GM18858 (cell line): ENCODE results near the gene CYB561D1.

Source experiments
- ATAC-seq: cut with Tn5 transposase; IDR thresholded peaks from one replicate; pipeline ENCODE4 v1.9.1; 2021; ENCODE audit not compliant: unreplicated experiment

The CYB561D1 gene

DNA sequence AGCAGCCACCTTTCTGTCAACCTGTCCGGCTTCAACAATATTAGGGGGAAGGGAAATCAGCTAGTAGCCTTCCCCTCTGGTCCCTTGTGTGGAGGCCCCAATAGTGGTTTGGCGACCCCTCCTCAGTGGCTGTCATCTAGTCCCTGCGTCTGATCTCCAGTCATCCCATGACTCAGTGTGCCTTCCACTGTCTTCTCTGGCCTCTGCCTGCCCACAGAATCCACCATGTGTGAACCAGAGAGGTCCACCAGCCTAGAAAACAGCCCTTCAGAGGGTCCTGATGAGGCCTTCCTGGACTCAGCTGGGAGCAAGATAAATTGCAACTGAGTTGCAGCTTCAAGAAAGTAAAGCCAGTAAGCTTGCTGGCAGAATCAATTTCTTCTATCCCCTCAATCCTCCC, 14.0 kb upstream of the CYB561D1 start:
- no peak for ATAC-seq

DNA sequence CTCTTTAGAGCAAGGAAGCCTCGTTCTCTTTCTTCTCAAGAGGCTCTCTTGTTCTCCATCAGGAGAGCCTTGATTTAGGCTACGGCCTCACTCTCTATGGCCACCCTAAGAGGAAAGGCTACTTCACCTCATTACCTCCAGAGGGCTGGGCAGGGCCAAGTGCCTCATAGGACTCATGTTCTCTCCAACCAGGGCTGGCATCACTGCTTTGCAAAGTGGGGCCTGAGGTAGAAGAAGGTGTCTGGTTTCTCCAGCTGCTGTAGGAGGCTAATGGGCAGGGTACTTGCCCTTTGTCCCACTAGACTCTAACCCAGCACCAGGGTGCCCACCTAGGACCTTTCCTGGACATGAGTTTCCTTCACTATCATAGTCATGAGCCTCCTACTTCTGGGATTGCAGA, 12.2 kb upstream of the CYB561D1 start:
- ATAC-seq, result no peak

DNA sequence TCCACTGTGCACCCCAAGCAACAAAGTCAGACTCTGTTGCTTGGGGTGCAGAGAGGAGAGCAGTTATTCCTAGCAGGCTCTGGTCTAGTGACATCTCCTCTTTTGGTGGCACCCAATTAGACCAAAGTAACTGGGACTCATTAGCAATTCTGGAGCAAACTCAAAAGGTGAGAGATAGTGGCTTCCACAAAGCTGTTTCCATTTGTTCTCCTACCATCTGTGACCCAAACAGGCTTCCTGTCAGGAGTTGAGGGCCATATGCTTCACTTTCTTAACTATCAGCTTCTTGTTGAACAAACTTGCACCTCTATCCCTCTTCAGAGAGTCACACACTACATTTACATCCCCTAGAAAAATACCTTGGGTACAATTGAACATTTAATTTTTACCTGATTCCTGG, 11.7 kb upstream of the CYB561D1 start:
- ATAC-seq, result no peak

DNA sequence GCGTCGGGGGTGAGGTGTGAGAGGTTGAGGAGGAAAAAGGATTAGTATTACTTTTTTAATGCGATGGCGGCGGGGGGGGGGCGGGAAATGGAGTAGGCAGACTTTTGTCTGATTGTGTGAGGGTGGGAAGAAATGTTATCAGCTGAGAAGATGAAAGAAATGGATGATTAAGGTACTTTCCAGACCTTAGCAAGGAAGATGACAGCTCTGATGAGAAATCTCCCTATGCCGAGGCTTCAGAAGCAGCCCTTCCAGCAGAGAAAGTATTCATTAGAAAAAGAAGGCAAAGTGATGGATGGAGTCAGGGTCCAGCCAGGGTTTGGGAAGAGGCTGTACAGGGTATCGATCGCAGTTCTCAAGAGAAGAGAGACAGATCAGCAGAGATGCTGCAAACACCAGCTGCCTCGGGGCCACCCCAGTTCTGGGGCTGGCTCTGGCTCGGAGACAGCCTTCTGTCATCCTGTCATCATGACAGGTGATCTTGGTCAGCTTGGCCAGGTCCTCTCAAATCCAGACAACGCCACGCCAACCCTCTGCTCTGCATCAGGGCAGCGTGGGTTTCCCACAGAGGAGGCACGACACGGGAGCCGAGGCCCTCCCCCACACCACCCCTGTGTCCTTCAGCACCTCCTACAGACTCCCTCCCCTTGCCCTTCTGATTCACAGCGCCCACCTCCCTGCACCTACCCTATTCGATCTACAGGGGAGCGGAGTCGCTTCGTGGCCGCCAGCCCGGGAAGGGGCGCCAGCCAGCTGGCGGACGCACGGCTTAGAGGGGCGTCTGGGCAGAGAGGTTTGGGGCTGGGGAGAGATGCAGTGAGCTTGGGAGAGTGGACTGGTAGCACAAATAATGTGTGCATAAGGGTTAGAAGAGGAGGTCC, 10.9 kb upstream of the CYB561D1 start:
- ATAC-seq, result peak; percentile 13

DNA sequence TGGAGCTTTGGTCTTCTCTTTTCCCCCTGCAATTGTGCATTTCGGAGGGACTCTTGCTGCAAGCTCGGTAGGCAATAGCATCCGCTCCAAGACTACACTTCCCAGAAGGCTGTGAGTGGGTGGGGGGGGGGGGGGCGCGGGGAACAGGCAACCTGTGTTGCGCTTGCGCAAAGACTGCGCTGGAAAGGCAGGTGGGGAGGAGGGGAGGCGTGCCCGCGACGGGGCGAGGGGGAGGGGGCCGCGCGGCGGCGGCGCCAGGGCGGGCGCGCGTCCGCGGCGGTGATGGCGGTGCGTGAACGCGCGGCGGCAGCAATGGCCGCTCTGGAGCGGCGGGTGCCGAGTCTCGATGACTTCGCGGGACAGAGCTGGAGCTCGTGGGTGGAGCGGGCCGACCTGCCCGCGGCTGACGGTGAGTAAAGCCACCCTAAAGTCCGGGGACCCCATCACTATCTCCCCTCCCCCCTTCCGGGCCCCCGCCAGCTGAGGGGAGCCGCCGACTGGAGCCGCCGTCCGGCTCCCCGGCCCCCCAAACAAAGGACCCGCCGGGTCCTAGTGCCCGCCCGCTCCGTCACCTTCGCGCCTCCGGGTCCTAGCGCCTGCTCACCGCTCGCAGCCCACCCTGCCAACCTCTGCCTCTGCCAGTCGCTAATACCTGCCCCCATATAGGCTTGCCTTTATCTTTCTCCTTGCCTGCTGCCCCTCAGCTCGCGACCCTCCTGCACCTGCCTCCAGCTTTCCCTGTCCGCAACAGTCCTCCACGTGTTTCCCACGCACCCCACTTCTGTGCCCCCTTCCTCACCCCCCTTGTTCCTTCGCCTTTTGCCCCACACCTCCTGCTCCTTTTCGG, 10.0 kb upstream of the CYB561D1 start, which contains the start of gene ATXN7L2:
TSS of gene ATXN7L2 (plus strand) at position 234 of the 847 bp plus-strand sequence. CDS start at position 283, 49 bp downstream.
- ATAC-seq, result peak; percentile 47

DNA sequence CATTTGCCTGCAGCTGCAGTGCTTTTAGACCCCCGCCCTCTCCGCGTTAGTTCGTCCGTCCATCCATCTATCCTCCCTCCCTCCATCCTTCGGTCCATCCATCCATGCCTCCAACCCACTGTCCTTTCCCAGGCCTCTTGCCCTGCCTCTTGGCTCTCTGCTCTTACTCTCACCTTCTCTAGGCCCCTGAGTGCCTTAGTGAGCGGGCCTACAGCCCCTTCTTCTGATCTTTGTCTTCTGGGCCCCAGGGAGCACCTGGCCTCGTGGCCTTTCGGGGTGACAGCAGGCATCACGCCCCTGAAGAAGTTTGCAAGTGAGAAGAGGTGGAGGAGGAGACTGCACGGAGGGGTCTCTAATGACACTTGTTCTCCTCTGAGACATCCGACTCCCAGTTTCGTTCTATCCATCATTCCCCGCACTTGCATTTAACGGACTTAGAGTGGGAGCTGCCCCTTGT, 9.3 kb upstream of the CYB561D1 start:
- ATAC-seq, result no peak

DNA sequence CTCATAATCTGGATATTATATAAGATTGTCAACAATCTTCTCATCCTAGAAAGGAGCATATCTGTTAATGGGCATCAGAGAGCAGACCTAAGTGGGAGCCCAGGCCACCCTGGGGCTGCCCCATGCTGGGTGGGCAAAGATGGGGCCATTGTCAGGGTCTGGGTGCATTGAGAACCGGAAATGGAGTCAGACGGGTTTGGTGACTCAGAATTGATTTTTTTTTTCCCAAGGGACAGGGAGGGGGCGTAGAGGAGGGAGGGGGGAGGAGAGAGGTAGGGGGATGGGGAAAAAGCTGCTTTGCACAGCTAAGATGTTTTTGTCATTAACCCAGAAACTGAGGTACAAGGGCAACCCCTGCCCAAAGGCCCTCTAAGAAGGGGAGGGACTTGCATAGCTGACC, 8.9 kb upstream of the CYB561D1 start:
- ATAC-seq, result no peak

DNA sequence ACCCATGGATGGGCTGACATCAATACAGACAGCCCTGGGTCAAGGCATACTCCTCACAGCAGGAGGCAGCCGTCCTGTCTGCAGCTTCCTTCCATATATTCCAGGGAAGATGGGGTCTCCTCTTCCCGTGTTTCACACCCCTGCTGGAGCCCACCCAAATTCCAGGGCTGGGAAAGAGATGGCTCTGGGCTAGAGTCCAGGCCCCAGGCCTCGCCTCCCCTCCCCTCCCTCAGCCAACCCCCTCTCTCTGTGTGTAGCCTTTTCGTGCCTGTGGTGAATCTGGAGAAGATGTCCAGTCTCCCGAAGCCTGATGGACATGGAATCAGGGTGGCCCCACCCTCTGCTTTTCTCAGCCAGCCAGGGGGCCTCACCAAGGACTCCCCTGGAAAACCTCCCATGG, 6.6 kb upstream of the CYB561D1 start:
- ATAC-seq, result no peak

DNA sequence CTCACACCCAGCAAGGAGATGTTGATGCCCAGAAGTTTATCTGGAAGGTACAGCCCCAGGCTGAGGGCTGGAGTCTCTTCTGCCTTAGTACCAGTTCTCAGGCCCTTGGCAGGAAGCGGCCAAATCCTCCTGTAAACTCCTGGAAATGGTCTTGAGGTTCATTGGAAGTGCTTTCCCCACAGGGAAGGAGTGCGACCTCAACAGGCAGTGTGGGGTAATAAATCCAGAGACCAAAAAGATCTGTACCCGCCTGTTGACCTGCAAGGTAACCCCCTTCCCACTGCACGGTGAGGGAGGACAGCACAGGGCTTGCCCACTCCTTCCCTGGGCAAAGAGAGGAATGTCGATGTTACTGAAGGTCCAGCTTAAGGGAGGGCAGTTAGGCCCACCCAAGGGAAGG, 5.7 kb upstream of the CYB561D1 start:
- ATAC-seq, result no peak

DNA sequence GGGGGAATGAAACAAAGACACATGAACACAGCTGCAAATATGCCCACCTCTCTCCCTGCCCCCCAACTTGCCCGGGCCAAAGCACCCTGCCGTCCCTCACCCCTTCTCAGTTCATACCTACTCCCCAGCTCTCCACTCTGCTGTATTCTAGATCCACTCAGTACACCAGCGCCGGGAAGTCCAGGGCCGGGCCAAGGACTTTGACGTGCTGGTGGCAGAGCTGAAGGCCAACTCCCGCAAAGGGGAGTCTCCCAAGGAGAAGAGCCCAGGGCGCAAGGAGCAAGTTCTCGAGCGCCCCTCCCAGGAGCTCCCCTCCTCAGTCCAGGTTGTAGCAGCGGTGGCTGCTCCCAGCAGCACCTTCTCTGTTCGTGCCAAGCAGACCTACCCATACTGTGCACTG, 5.2 kb upstream of the CYB561D1 start:
- no peak for ATAC-seq

DNA sequence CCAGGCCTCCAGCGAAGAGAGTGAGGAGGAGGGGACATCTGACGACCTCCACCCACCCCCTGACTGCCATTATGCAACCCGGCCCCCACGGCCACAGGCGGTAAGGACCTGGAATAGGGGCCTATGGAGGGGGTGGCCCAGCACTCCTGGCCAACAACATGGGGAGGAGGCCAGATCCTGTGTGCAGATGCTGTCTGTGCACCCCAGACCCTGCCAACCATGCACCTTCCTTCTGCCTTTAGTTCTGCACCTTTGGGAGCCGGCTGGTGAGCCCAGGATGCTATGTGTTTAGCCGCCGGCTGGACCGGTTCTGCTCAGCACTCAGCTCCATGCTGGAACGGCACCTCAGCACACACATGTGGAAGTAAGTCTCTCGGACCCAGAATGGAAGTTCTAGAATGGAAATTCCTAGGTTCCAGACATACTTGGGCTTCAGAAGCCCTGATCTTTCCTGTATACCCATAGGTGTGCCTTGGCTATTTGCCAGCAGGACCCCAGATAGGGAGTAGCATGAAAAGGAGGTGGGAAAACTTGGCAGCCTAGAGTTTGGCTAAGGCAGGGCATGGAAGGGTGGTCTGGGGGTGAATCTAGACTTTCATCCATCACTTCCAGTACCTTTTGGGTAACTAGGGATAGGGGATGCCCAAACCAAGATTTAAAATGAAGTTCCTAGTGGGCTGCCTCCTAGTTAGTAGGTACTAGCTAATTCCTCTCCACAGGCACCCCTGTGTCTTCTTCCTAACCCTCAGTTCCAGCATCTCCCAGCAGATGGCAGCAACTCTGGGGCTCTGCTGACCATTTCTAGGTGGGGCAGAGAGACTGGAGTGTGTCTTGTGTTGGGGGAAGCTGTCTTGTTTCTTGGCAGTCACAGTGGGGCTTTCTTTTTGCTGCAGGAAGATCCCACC, 3.6 kb upstream of the CYB561D1 start:
- ATAC-seq, result peak; percentile 32

DNA sequence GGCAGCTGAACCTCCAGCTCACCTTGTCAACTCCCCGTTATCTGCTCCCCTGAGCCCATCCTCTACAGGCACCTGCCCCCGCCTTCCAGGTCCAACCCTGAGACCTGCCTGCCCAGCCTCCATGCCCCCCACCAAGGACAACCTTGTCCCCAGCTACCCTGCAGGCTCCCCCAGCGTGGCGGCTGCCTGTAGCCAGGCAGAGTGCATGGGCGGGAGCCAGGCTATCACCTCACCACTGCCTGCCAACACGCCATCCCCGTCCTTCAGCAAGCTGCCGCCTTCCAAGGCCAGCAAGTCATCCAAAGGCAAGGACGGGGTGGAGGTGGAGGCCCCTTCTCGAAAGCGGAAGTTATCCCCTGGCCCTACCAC, 3.0 kb upstream of the CYB561D1 start:
- no peak for ATAC-seq

DNA sequence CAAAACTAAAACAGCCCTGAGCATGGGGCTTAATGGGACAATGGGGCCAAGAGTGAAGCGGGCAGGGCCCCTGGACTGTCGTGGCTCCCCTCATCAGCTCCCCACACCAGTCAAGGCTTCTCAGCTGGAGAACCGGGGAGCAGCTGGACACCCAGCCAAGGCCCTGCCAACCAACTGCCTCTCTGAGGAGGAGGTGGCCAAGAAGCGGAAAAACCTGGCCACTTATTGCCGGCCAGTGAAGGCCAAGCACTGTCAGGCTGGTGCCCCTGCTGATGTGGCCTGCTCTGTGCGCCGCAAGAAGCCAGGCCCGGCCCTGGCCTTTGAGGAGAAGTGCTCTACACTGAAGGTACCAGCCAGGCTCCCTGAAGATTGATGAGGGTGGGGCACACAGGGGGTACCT, 2.5 kb upstream of the CYB561D1 start:
- no peak for ATAC-seq

DNA sequence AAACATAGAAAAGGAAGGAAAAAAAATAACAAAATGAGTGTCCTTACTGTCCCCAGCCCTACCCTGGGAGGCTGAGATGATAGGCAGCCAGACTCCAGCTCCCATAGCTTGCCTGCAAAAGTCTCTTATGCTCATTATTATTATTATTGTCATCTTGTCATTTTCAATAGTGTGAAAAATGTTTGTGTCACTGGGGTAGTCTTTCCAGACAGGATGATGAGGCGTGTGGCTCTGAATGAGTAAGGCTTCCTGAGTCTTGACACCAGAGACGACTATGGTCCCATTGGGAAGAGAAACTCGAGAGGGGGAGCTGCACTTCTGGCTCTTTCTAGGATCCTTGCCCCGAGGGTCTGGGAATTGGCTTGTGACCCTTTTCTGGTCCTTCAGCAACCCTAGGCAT, 1.1 kb upstream of the CYB561D1 start:
- ATAC-seq, result no peak

DNA sequence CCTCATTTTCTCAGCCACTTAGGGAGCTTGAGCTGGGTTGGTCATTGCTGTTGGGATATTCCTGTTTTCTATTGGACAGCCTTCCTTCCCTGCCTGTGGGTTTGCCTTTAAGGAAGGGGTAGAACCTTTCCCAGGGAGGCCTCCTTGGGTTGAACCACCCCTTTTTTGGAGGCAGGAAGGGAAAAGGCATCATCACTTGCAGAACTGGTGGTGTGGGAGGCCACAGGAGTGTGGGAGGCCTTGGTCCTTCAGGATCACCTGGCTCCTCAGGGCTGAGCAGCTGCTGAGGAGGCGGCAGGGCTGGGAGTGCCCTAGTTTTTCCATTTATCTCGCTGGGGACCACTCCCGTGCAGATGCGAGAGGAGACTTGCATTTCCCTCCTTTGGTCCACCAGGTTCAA, 667 bp upstream of the CYB561D1 start:
- no peak for ATAC-seq

DNA sequence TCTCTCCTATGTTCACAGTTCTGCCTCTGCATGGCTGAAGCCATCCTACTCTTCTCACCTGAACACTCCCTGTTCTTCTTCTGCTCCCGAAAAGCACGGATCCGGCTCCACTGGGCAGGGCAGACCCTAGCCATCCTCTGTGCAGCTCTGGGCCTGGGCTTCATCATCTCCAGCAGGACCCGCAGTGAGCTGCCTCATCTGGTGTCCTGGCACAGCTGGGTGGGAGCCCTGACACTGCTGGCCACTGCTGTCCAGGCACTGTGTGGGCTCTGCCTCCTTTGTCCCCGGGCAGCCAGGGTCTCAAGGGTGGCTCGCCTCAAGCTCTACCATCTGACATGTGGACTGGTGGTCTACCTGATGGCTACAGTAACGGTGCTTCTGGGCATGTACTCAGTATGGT, 1.8 kb downstream of the CYB561D1 start:
- ATAC-seq, result no peak

DNA sequence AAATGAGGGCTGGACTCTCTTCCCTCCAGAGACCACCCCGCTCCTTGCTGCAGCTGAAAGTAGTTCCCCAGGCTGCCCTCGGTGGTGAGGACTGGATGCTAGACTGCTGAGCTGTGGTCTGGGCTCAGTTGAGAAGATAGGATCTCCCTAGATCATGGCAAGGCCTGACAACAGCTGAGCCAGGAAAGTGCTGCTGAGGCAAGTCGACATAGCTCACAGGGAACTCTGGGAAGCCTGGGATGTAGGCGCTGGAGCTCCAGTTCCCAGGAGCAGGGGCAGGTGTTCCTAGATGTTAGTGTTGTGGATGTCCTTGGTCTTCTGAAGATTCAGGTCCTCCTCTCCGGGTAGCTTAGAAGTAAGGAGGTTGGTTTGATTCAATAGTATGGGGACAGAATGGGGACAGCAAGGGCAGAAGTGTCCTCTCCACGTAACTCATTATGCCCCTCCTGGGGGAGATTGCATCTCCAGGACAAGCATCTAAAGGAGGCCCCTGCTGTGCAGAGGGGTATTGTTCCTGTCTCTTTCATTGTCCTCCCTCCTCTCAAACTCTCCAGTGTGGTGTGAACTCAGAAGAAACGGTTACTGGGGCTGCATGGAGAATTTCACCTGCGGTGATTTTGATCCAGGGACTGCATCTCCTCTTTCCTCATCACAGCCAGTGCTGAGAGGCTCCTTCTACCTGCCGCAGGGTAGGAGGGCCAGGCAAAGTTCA, 3.7 kb downstream of the CYB561D1 start:
- ATAC-seq, result no peak

DNA sequence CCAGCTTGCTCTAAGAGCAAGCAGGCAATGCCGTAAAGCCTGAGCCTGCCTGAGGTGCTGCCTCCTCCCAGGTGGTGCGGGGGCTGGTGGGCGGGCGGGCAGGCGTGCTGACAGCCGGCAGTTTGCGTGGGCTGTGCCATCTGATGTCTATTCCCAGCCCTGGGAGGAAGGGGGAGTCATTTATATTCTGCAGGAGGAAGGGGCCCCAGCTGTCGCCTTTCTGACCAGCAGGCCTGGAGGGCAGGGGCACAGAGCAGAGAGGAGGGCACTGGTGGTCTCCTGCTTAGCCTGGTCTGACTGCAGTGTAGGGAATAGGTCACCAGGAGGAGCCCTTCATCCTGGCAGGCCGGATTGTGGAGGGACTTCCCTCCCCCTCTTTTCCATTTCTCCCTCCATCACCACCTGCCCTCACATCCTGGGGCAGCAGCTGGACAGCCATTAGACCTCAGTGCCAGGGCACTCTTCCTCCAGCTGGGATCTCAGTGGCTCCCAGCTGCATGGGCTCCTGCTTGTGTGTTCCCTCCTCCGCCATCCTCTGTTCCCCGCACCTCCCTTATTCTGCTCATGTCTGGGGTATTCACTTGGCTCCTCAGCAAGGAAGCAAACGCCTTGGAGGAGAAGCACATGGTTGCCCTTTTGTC, 4.4 kb downstream of the CYB561D1 start:
- ATAC-seq, result no peak

DNA sequence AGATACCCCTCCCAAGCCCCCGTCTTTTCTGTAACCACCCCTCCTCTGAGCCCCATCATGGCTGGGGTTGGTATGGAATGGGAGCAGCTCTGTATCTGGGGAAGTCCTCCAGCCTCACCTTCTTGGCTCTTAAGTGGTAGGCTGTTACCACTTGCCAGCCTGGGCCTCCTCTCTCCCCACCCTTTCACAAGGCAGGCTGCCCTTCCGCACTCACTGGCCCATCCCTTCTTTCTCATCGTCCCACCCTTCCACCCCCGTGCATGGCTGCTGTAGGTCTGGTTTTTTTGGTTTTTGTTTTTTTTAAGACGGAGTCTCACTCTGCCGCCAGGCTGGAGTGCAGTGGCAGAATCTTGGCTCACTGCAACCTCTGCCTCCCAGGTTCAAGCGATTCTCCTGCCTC, 5.2 kb downstream of the CYB561D1 start:
- ATAC-seq, result no peak
